Superior temporal gyrus (tissue), 1 donor: ENCODE results near the gene SLC16A4.
A peak's percentile ranks its signal among the peaks of the same experiment; 100 is the strongest.
"Not testable (repeated sequence)": the region's sequence is repeated elsewhere in the genome, so short reads cannot be mapped to it uniquely, and the experiment has no call there.

ENCODE experiments used
- DNase-seq: peaks from one replicate; pipeline ENCODE4 v3.0.0-alpha.2; 2016; ENCODE audit errors: extremely low spot score

SLC16A4 gene

DNA sequence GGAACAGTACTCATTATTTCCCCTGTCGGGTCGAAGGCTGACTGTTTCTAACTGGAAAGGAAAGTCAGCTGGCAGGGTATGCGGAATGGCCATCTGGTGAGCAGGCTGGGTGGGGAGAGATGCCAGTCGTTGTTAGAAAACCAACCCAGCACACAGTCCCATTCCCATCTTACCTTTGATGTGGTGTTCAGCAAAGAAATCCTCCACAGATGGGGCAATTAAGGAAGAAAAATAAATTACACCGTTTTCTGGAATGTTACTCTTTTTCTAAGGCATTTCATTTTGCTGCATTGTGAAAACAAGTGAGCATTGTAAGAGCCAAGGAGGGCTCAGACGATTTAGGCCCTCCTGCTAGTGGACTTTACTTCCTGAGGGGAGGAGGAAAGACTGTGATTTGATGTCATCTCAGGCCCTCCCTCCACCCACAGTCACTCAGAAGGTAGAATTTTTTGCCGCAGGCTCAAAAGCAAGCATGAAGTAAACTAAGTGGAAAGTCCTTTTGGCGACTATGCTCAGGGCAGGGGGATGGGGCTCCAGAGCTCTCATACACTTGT lies at the start of gene SLC16A4:
Gene SLC16A4 (minus strand): TSS at position 335 of the 554 bp plus-strand sequence. CDS start 1,703 bp downstream, outside the sequence.
- no peak for DNase-seq

DNA sequence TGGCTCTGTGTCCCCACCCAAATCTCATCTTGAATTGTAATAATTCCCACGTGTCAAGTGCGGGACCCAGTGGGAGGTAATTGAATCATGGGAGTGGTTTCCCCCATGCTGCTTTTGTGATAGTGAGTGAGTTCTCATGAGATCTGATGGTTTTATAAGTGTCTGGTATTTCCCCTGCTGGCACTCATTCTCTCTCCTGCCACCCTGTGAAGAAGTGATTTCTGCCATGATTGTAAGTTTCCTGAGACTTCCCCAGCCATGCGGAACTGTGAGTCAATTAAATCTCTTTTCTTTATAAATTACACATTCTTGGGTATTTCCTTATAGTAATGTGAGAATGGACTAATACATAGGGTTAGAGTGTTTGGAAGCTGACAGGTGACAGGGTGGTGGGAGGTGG lies 49.0 kb upstream of the SLC16A4 start:
- not testable (repeated sequence) for DNase-seq

DNA sequence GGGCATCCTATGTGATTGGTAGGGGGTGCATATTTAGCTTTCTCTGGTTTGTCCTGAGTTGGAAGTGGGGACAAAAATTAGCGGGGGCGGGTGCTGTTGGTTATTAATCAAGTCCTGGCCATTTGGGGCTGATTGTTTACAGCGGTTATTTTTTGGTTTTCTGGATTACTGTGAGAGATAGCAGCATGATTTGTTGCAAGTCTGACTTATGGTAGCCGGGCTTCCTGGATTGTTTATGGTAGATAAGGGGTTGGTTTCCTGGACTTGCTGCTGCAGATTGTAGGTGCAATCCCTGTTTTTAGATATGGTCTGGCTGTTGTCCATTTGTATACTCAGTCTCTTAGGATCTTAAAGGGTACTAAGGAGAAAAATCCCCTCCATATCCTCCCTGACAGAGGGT lies 48.1 kb upstream of the SLC16A4 start:
- no peak for DNase-seq

DNA sequence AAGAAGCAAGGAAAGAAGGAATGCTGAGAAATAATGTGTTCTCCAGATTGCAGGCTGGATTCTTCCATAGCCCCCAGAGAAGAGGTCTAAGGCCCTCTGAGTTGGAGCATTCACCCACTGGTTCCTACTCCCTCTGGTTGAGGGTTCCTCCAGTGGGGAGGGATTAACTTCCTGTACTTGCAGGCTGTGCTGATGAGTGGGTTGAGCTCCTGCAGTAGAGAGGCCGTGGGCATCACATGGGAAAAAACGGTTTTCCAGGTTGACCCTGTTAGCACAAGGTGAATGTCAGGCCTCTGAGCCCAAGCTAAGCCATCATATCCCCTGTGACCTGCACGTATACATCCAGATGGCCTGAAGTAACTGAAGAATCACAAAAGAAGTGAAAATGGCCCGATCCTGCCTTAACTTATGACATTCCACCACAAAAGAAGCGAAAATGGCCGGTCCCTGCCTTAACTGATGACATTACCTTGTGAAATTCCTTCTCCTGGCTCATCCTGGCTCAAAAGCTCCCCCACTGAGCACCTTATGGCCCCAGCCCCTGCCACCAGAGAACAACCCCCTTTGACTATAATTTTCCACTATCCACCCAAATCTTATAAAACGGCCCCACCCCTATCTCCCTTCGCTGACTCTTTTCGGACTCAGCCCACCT lies 46.9 kb upstream of the SLC16A4 start:
- DNase-seq, result not testable (repeated sequence)

DNA sequence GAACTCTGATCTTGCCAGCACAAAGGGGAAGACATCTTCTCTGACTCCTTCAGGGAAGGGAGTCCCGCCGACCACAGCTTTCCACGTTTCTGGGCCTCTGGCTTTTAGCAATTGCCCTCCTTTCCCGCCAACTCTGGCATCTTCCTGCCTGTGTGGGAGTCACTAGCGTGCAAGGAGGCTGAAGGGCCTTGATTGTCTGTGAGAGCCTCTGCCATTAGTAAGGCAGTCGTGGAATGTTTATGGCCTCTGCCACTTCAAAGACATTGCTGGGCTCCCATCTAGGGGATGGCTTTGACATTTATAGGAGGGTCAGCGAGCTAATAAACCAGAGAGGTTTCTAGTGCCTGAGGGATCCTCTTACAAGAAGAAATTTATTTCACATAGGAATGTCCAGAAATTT lies 45.8 kb upstream of the SLC16A4 start:
- no peak for DNase-seq

DNA sequence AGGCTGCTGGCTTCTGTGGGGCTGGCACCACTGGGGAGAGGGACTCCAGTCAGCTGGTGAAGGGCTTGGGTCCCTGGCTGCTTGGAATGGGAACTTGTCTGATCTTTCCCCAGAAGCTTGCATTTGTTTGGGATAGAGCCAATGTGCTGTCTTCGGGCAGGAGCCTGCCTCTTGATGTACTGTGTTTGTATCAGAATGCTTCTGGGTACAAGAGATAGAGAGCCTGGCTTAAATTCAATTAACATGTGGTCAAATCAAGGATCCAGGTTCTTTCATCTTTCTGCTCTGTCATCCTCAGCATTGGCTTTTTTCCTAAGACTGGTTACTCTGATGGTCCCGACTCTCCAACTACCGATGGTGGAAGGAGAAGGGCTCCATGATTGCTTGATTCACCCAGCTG lies 44.1 kb upstream of the SLC16A4 start:
- no peak for DNase-seq

DNA sequence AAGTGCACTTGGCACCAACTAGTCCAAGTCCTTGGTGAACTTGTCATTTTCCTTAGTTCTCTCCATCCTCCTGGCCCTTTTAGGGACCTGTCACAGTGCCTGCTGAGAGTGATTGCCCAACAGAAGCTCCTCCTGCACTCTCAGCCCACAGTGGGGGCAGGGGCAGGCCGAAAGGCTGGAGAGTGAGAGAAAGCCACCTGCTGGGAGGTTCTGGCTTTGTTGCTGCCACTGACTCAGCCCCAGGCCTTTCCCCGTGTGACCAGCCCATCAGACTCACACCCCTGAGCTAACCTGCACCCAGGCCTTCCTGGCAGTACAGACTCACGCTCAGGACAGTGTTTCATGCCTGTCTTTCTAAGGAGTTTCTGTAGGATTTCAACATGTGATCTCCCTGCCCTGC lies 43.0 kb upstream of the SLC16A4 start:
- no peak for DNase-seq

DNA sequence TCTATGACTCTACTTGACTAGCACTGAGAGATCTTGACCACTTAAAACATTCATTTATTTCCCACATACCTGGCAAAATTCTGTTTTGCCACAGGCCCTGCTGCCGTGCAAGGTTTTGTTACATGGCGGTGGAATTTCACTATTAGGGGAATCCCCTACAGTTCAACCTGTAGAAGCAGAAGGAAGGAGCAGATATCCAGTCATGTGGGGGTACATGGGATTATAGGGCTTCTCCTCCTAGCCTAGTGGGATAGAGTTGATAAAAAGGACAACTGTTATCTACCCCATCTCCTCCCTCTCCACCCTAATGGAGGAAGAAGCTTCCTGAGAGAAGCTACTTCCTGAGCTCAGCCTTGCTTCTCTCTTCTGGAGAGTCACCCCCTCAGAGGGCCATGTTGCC lies 42.4 kb upstream of the SLC16A4 start:
- DNase-seq, result no peak

DNA sequence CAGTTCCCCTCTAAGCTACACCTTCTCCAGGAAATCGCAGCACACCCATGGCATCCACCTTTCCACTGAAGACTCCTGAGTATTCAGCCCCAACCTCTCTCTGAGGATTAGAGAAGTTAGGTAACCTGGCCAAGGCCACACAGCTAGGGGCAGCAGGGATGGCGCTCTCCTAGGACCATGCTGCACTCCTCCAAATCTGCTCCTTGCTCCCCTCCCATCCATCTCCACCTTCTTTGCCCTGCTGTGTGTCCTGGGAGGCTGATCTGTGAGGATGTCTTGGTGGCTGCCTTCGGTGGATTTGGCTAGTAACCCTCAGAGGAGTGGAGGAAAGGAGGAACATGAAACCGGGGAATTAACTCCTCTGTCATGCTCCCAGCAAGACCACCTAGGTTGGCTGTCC lies 40.1 kb upstream of the SLC16A4 start:
- DNase-seq, result no peak

DNA sequence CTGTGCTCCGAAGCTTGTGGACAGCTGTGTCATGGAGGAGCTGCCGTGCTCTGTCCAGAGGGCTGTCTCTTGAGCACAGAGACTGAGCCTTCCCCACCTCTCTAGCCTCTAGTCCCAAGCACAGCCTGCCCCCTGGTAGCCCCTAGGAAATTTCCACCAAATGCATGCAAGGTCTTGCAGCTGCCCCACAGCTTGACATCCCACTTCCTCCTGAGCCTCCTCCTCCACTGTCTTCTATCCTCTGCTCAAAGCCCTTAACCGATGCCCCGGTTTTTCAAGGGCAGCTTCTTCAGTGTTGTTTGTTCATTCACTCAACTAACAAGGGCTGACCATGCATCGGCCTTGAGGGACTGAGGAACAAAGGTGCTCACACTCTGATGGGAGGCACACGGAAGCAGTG lies 39.5 kb upstream of the SLC16A4 start:
- no peak for DNase-seq

DNA sequence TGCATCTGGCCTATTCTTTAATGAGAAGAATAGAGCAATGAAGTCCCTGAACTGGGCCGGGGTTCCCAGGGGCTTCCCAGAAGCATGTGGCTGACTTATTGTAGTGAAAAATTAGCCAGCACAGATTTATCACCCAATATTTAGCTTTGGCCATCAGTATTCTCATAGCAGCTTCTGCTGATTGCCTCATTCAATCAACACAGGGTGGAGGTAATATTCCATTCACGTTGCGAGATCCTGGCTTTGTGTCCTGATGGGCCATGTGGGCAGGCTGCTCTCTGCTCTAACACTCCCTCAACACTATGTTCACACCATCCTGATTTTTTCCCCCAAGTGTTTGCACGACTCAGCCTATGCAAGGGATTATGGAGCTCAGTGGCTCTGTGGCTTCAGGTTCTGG lies 38.1 kb upstream of the SLC16A4 start:
- no peak for DNase-seq

DNA sequence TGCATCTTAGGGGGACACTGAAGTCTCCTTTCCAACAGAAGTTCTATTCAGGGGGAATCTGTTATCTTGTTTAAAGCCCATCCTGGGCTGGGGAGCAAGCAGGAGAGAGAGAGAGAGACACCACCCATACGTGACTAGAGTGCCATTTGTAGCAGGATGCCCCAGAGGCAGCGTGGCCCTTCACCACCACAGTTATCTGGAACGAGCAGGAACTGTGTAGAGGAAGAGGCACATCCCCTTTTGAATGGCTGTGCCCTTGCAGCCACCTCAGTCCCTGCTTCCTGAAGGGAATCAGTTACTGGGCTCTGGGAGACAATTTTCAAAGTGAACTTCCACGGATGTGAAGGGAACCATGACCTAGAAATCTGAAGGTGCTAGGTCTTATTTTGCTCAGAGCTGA lies 36.0 kb upstream of the SLC16A4 start:
- no peak for DNase-seq

DNA sequence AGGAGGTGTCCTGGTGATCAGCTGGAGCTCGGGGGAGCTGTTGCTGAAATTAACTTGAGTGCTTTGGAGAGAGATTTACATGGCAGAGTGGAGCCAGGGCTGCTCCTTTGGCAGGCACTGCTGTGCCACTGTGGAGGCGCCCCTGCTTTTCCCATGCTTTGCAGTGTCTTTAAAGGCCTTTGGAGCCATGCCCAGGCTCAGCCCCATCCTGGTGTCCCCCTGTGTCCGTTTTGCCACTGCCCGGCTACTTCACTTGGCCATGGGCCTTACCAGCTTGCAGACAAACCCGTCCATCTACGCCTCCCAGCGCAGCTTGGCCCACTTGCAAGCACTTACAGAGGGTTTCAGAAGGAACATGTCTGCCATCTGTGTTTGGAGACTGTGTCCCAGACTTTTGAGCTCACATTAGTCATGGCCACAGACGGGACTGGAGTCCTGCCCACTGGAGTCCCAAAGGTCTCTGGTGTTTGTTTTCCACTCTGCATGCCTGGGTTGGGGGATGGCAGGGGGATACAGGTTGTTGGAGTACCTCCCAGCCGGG lies 34.9 kb upstream of the SLC16A4 start:
- no peak for DNase-seq

DNA sequence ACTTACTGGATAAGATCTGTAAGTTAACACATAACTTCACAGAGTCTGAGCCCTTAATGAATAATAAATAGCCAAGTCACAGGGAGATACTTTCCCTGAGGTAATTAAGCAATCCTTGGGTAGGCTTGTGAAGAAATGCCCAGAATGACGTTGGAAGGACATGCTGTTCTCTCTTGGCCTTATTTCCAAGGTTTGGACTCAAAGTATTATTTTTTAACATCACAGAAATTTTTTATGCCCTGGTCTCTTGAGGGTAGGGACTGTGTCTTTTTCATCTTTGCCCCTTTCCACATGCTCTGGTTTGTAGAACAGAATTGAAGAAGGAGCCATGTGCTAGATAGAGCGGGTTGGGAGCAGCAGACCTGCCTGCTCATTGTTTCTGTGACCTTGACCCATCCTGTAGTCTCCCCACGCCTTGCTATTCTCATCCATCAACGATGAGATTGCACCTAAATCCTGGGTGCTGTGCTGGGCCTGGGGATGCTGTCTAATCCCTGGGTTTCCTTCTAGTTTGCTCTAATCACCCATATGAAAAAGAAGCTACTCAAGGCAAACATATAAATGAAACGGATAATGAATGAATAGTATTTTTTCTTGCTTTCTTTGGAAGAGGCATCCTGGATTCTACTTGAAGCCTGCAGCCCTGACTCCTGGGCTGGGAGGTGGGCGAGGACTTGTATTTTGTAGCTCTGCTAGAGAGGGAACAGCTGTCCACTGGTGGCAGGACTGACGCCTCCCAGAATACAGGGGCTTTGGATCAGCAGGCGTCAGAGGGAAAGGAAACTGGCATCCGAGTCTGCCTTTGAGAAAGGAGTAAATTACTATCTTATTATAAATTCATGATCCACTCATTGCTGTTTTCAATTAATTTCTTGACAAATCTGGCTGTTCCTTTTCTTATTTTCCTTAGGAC lies 34.1 kb upstream of the SLC16A4 start:
- DNase-seq, result no peak

DNA sequence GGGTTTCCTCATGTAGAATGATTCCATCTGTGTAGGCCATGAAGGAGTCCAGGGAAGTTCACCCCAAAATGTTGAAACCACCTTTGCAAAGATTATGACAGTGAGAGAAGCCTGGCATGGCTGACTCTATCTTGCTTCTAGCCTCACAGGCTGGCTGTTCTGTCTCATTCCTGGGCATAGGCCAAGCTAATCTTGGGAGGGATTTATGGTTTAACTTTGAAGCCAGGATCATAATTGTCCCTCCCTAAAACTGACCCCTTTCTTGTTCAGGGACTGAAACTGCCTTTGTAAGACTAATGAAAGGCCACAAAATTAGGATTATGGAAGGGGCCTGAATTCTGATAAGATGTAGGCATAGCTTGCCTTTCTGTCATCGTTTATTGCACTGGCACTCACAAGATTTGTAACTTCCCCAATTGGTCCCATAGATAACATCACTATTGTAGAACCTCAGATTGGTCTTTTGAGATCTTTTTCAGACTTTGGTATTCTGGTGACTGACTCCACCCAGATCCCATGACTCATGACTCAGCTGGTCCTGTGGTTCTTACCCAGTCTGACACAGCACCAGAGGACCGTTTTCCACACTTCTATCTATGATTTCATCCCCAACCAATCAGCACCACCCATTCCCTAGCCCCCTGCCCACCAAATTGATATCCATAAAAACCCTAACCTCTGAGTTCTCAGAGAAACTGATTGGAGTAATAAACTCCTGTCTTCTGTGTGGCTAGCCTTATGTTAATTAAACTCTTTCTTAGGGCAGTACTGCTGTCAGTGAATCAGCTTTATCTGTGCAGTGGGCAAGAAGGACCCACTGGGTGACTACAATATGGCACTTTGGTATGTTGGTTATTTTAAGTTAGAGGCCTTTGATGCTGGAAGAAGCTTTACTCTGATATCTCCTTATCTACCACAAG lies 30.3 kb upstream of the SLC16A4 start:
- no peak for DNase-seq

DNA sequence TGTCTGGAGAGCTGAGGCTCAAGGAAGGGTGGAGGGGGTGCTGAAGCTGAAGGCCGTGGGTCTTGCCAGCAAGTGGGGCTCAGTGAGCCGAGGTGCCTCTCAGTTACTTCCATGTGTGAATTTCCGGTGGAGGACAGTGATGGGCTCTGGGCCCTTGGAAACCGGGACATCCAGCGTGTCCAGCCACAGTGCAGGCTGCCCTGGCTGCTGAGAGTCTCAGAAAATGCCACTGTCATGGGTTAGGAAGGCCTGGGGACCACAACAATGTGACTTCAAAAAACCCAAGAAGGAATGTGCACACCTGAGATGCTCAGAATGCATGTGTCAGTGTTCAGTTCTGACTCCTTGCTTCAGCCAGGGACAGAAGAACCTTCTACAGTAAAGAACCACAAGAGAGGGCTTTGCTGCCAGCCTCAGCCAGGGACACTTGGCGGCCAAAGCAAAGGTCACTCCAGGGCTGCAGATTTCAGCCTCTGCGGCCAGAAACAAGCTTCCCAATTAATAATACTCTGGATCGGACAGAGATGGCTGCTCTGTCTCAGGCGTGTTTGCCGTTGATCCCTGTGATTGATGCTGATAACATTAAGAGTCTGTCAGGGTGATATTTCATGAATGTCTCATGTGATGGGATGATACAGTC lies 29.3 kb upstream of the SLC16A4 start:
- no peak for DNase-seq

DNA sequence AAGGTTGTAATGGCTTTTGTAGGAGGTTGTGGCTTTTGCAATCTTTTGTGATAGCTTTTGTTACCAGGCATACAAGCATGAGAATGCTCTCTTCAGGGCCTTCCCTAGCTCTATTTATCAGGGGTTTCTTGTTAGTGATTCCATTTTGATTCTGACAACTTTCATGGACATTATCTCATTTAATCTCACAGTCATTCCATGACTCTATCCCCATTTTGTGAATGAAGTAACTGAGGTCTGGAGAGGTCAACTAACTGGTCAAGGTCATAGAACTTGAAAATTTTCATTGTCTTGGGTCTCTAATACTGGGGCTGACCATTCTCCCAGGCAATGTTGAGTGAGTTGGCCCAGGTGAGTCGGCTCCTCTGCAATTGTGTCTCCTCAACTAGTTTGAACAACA lies 27.9 kb upstream of the SLC16A4 start:
- DNase-seq, result no peak

DNA sequence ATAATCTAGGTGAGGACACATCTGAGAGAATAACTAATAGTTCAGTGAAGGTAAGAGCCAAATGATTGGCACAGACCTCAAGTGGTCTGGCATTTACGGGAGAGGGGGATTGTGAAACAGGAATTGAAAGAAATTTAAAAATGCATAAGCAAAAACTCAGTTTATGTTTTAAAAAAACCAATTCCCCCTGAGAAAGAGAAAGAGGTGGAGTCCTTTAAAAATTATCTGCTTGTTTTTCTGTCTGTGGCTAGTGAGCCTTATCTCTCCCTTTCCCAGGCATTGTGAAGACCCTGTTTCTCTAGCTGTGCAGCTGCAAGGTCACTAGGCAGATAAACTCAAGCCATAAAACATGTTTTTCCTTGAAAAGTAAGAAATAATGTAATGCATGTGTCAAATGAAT lies 22.2 kb upstream of the SLC16A4 start:
- DNase-seq, result not testable (repeated sequence)

DNA sequence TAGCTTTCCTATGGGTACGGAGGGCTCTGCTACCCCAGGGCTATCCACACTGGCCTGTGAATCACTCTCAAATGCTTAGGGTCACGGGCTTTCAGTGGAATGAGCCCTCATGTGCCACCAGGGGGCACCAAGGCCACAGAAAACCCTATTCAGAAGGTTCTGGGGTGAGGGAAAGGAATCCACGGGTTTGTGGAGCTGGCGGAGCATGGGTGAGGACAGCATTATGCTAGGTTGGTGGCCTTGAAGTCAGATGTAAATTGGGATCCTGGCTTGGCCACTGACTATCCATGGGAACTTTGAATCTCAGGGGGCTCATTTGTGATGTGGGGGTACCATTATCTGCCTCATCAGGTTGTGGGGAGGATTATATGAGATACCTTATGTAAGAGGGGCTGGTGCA lies 21.8 kb upstream of the SLC16A4 start:
- DNase-seq, result peak; percentile 79

DNA sequence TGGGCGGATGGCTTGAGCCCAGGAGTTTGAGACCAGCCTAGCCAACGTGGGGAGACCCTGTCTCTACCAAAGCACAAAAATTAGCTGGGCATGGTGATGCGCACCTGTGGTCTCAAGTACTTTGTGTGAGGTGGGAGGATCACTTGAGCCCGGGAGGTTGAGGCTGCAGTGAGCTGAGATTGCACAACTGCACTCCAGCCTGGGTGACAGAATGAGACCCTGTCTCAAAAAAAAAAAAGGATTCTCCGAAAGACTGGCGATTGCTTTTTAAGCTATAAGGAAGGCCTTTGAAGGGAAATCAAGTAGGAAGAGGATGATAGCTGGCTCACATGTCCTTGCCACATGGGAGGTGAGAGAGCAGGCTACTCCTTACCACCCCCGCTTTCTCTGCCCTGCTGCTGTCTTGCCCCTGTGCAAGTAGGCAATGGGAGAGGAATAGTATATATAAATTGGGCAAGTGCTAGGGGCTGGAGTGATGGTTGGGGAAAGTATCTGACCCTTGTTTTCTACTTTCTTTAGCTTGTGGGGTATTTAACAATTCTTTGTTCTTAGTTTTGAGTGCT lies 20.4 kb upstream of the SLC16A4 start:
- no peak for DNase-seq

DNA sequence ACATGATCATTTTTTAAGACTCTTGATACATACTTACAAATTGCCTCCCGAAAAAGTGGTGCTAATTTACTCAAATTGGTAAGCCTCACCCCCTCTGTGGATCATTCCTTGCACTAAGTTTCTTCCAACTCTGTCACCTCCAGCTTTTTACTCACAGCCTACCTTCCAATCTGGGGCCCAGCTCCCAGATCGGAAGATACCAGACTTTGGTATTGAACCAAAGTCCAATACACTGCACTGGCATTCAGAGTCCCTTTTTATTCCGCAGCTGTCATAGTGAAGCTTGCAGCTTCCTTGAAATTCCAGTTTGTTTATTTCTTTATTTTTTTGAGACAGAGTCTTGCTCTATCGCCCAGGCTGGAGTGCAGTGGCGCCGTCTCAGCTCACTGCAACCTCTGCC lies 18.5 kb upstream of the SLC16A4 start:
- no peak for DNase-seq
